ENCODE results near the gene CLEC20A. TPM values are rescaled to one million over a fixed set of nuclear protein-coding genes. Genes with fewer than 3 reads are reported as not detected.
A peak's percentile ranks its signal among the peaks of the same experiment; 100 is the strongest.

Gene CLEC20A
- total RNA-seq, 2 donors from 2014 or later, result 0.33 to 1.5 TPM

DNA sequence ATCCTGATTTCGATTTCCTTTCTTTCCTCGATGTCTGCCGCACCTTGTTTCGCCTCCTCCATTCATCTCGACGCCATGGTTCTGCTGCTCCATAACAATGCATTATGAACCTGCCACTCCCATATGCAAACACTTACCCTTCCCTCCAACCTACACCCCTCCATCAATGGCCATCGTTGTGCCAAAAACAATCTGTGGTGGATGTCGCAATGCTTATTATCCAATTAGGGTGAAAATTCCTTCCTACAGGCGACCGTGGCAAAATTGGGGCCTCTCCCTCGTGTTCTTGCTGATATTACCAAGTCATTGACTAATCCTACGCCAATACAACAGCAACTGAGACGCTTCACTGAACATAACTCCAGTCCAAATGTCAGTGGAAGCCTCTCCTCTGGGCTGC is 40.3 kb downstream of the CLEC20A start:
- Histone ChIP-seq H3K27ac (ENCODE audit: low read depth, low read length) (no peak overlapping the region), H3K4me3 (ENCODE audit: low read length) (no peak overlapping the region), H3K9me3 (ENCODE audit: control insufficient read depth, low read length) (no peaks in the 10 kb centered on the region), H3K27me3 (ENCODE audit: control insufficient read depth, insufficient read depth, low read length, poor library complexity, severe bottlenecking) (no peaks in the 10 kb centered on the region), H3K4me1 (ENCODE audit: control insufficient read depth, insufficient read depth, low read length) (peaks cover 8% of the 10 kb centered on the region), H3K36me3 (ENCODE audit: control insufficient read depth, insufficient read depth, low read length) (peaks cover 15% of the 10 kb centered on the region), H3K9ac (ENCODE audit: extremely low read depth, low read length, poor library complexity, severe bottlenecking) (no peak overlapping the region)
- WGBS, 2 experiments (ENCODE audit: insufficient coverage in 1 of 2, insufficient read length in 1 of 2), result 90 to 95% methylated on average over 12 to 13 of the region's 13 CpGs
- Mint-ChIP-seq H3K9me3 (no peaks in the 10 kb centered on the region), H3K27ac (no peak overlapping the region), H3K27me3 (ENCODE audit: insufficient read depth) (no peaks in the 10 kb centered on the region), H3K36me3 (ENCODE audit: low read depth) (peaks cover 21% of the 10 kb centered on the region), H3K4me1 (peaks cover 16% of the 10 kb centered on the region), H3K4me3 (no peak overlapping the region)
- DNase-seq, result no peak
- TF ChIP-seq, protein P1, sequence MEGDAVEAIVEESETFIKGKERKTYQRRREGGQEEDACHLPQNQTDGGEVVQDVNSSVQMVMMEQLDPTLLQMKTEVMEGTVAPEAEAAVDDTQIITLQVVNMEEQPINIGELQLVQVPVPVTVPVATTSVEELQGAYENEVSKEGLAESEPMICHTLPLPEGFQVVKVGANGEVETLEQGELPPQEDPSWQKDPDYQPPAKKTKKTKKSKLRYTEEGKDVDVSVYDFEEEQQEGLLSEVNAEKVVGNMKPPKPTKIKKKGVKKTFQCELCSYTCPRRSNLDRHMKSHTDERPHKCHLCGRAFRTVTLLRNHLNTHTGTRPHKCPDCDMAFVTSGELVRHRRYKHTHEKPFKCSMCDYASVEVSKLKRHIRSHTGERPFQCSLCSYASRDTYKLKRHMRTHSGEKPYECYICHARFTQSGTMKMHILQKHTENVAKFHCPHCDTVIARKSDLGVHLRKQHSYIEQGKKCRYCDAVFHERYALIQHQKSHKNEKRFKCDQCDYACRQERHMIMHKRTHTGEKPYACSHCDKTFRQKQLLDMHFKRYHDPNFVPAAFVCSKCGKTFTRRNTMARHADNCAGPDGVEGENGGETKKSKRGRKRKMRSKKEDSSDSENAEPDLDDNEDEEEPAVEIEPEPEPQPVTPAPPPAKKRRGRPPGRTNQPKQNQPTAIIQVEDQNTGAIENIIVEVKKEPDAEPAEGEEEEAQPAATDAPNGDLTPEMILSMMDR (conservative IDR thresholded peaks at IDR 0.05), result no peak

DNA sequence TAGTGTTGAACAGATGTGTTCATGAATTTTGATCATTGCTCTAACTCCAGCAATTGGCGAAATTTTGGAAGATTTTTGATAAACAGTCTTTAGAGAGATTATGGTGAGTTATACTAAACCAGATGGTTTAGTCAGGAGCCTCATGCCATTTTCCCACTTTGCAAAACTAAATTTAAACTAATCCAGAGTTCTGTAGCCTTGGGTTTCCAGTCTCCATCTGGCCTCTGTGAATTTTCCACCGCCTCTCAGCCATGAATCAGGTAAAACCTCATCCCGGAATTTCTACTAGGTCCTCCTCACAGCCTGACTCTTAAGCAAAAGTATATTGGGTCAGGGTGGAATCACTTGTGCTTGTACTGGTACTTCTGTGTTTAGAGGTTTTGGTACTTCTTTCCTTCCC is 44.8 kb downstream of the CLEC20A start:
- no peak overlapping the region for H3K9ac ChIP-seq (ENCODE audit: extremely low read depth, low read length, poor library complexity, severe bottlenecking)
- WGBS, 2 experiments (ENCODE audit: insufficient coverage in 1 of 2, insufficient read length in 1 of 2), result 95 to 100% methylated on average over 1 to 3 of the region's 3 CpGs
- Mint-ChIP-seq H3K4me1 (peaks cover 17% of the 10 kb centered on the region), H3K9me3 (no peaks in the 10 kb centered on the region), H3K4me3 (no peak overlapping the region), H3K27me3 (ENCODE audit: insufficient read depth) (no peaks in the 10 kb centered on the region), H3K36me3 (ENCODE audit: low read depth) (peaks cover 12% of the 10 kb centered on the region), H3K27ac (peak overlapping the region; percentile 19)
- peaks cover 8% of the 10 kb centered on the region for H3K36me3 ChIP-seq (ENCODE audit: control insufficient read depth, insufficient read depth, low read length)
- DNase-seq, result no peak
- H3K4me3 ChIP-seq (ENCODE audit: low read length), result no peak overlapping the region
- H3K27ac ChIP-seq (ENCODE audit: low read depth, low read length), result no peak overlapping the region
- TF ChIP-seq, protein P1 (conservative IDR thresholded peaks at IDR 0.05), result no peak
- no peaks in the 10 kb centered on the region for H3K9me3 ChIP-seq (ENCODE audit: control insufficient read depth, low read length)
- no peaks in the 10 kb centered on the region for H3K27me3 ChIP-seq (ENCODE audit: control insufficient read depth, insufficient read depth, low read length, poor library complexity, severe bottlenecking)
- H3K4me1 ChIP-seq (ENCODE audit: control insufficient read depth, insufficient read depth, low read length), result peaks cover 8% of the 10 kb centered on the region

DNA sequence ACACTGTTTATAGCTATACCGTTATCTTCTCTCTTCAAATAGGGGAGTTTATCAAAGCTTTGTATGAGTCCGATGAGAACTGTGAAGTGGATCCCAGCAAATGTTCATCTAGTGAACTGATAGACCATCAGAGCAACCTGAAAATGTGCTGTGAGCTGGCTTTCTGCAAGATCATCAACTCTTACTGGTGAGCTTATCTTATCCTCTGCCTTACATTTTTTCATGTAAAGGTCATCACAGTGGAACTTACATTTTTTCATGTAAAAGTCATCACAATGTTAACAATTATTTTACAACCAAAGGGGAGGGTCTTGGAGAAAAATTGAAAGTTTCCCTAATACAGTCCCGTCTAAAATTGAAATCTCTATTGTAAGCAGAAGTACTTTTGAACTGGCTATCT is 45.2 kb downstream of the CLEC20A start:
- Mint-ChIP-seq H3K9me3 (no peaks in the 10 kb centered on the region), H3K27ac (no peak overlapping the region), H3K27me3 (ENCODE audit: insufficient read depth) (no peaks in the 10 kb centered on the region), H3K4me1 (peaks cover 21% of the 10 kb centered on the region), H3K4me3 (no peak overlapping the region), H3K36me3 (ENCODE audit: low read depth) (peaks cover 11% of the 10 kb centered on the region)
- H3K4me1 ChIP-seq (ENCODE audit: control insufficient read depth, insufficient read depth, low read length), result peaks cover 8% of the 10 kb centered on the region
- TF ChIP-seq, protein P1 (conservative IDR thresholded peaks at IDR 0.05), result no peak
- H3K9me3 ChIP-seq (ENCODE audit: control insufficient read depth, low read length), result no peaks in the 10 kb centered on the region
- H3K27ac ChIP-seq (ENCODE audit: low read depth, low read length), result no peak overlapping the region
- peaks cover 3% of the 10 kb centered on the region for H3K36me3 ChIP-seq (ENCODE audit: control insufficient read depth, insufficient read depth, low read length)
- no peaks in the 10 kb centered on the region for H3K27me3 ChIP-seq (ENCODE audit: control insufficient read depth, insufficient read depth, low read length, poor library complexity, severe bottlenecking)
- no peak overlapping the region for H3K4me3 ChIP-seq (ENCODE audit: low read length)
- no peak for DNase-seq
- WGBS, 2 experiments (ENCODE audit: insufficient coverage in 1 of 2, insufficient read length in 1 of 2), result 76 to 96% methylated on average over 2 of the region's 3 CpGs
- H3K9ac ChIP-seq (ENCODE audit: extremely low read depth, low read length, poor library complexity, severe bottlenecking), result no peak overlapping the region

All from endodermal cell (in vitro differentiated cells).